Esophagus muscularis mucosa (tissue), 4 donors: ENCODE results near the gene PKHD1.

Source experiments
- CTCF ChIP-seq, 3 experiments: fragments of 200-600 bp in 2 of 3; fragments of 450-650 bp in 1 of 3; sonication (generic) in 2 of 3; IDR thresholded peaks; one replicate each; pipeline ENCODE4 v1.5.1; 2017 to 2019; ENCODE audit warnings: antibody characterized with exemption in 3 of 3, mild to moderate bottlenecking in 2 of 3, moderate library complexity in 1 of 3
- EP300 ChIP-seq: sonication (generic); formaldehyde crosslinking; IDR thresholded peaks from one replicate; pipeline ENCODE4 v1.6.1; 2017; ENCODE audit warnings: antibody characterized with exemption
- POLR2AphosphoS5 ChIP-seq, 2 donors: sonication (generic); formaldehyde crosslinking; IDR thresholded peaks; one replicate each; pipeline ENCODE4 v1.6.1; 2017; ENCODE audit warnings: antibody characterized with exemption in 2 of 2

- TF ChIP-seq CTCF (IDR thresholded peaks at IDR 0.05) (no peak), POLR2AphosphoS5 (IDR thresholded peaks at IDR 0.05) (no peak), EP300 (no peak)
These were observed 161.3 kb downstream of the PKHD1 start for GRCh38 chr6:51926125-51926524.
